Upper lobe of left lung (tissue), 6 donors: ENCODE measurements around the gene MT4. TPM values are rescaled to one million over a fixed set of nuclear protein-coding genes. Genes with fewer than 3 reads are reported as not detected.

ENCODE experiments used
- ATAC-seq, 2 donors: fragments of 200-7000 bp; cut with Tn5 transposase; one replicate each; pipeline ENCODE4 v1.9.1; 2022; ENCODE audit warnings: mild to moderate bottlenecking in 2 of 2, moderate library complexity in 2 of 2; ENCODE audit not compliant: low FRiP score in 2 of 2
- DNase-seq, 2 donors: peaks; one replicate each; pipeline ENCODE4 v3.0.0-alpha.2; 2019 to 2020
- H3K27ac ChIP-seq, 4 donors: fragments of 200-600 bp; sonication (generic); one replicate each; pipeline ENCODE4 v1.5.1; 2016 to 2019
- H3K27me3 ChIP-seq, 4 donors: fragments of 200-600 bp; sonication (generic); one replicate each; pipeline ENCODE4 v1.5.1; 2017 to 2019
- H3K36me3 ChIP-seq, 4 donors: fragments of 200-600 bp; sonication (generic); one replicate each; pipeline ENCODE4 v1.5.1; 2016 to 2019
- H3K4me1 ChIP-seq, 4 donors: fragments of 200-600 bp; sonication (generic); one replicate each; pipeline ENCODE4 v1.5.1; 2018 to 2019
- H3K4me3 ChIP-seq, 4 donors: fragments of 200-600 bp; sonication (generic); one replicate each; pipeline ENCODE4 v1.5.1; 2017 to 2019; ENCODE audit warnings: mild to moderate bottlenecking in 2 of 4, moderate library complexity in 1 of 4
- H3K9me3 ChIP-seq, 4 donors: fragments of 200-600 bp; sonication (generic); one replicate each; pipeline ENCODE4 v1.5.1; 2018 to 2019
- CTCF ChIP-seq, 6 experiments: fragments of 450-650 bp in 4 of 6; fragments of 200-600 bp in 2 of 6; sonication (generic) in 2 of 6; IDR thresholded peaks; one replicate each; pipeline ENCODE4 v1.5.1; 2016 to 2019; ENCODE audit warnings: antibody characterized with exemption in 6 of 6
- EP300 ChIP-seq, 4 donors: sonication (generic); formaldehyde crosslinking; IDR thresholded peaks; one replicate each; pipeline ENCODE4 v1.5.1; 2017; ENCODE audit warnings: antibody characterized with exemption in 4 of 4, control low read depth in 2 of 4
- POLR2A ChIP-seq, 4 donors: fragments of 450-650 bp; IDR thresholded peaks; one replicate each; pipeline ENCODE4 v1.5.1; 2016 to 2017; ENCODE audit warnings: antibody characterized with exemption in 4 of 4, mild to moderate bottlenecking in 2 of 4
- POLR2AphosphoS5 ChIP-seq, 2 donors: sonication (generic); formaldehyde crosslinking; IDR thresholded peaks; one replicate each; pipeline ENCODE4 v1.5.1; 2017; ENCODE audit warnings: antibody characterized with exemption in 2 of 2
- WGBS, 2 donors: methylation state at CpG; one replicate each; pipeline ENCODE4 v1.1.5; 2017 to 2018; 5-methylcytosine and 5-hydroxymethylcytosine counted together
- total RNA-seq, 6 donors: library from RNA; depleted of rRNA in 4 of 6; stranded (reverse); fragments of >200 nt in 4 of 6; gene quantifications; one replicate each; pipeline versions ENCODE4 v1.1.0 to v1.2.1, GENCODE V29; 2016 to 2021
- donor health status: DM: no; HTN: no; CAD: no; lungs with moderate emphysema.
- donor health status: DM: no; HTN: yes; CAD: no; lungs with severe emphysema.

Gene MT4
- total RNA-seq, 6 donors from 2014 or later = not detected

- Histone ChIP-seq H3K27me3 (no peaks in the 10 kb centered on the region), H3K9me3 (no peaks in the 10 kb centered on the region), H3K4me1 (peaks cover 38 to 62% (median 49%) of the 10 kb centered on the region in 4 donors), H3K4me3 (peak within 1 kb of the TSS; percentile 55 to 80 (median 69)), H3K27ac (peak within 1 kb of the TSS; percentile 91 to 98 (median 94)), H3K36me3 (no peaks in the 10 kb centered on the region)
- TF ChIP-seq EP300 (IDR thresholded peaks at IDR 0.05) (peak; percentile 89 to 99 (median 98)), CTCF (IDR thresholded peaks at IDR 0.05) (peak in 1 of 6 experiments; percentile 4), POLR2AphosphoS5 (IDR thresholded peaks at IDR 0.05) (peak; percentile 96 to 97), POLR2A (IDR thresholded peaks at IDR 0.05) (peak; percentile 82 to 93 (median 91))
- DNase-seq (peak; percentile 98), ATAC-seq (peak; percentile 92)
- 6 to 15% methylated on average over 12 to 36 of the region's 62 CpGs for WGBS, 2 donors
Measured at GRCh38 chr16:56608043-56608875, 43.4 kb downstream of the MT4 start, which contains the start of gene MT2A. Gene MT2A (plus strand): TSS chr16:56608584. CDS start chr16:56608656, 72 bp downstream.

- DNase-seq (peak in 1 of 2 donors; percentile 61), ATAC-seq (no peak)
- Histone ChIP-seq H3K4me1 (peaks cover 38 to 62% (median 48%) of the 10 kb centered on the region in 4 donors), H3K9me3 (no peaks in the 10 kb centered on the region), H3K4me3 (peak overlapping the region; percentile 55 to 80 (median 69)), H3K36me3 (no peaks in the 10 kb centered on the region), H3K27me3 (no peaks in the 10 kb centered on the region), H3K27ac (peak overlapping the region; percentile 91 to 98 (median 94))
- WGBS, 2 donors = 0 to 1% methylated on average over 17 to 21 of the region's 21 CpGs
- TF ChIP-seq POLR2AphosphoS5 (IDR thresholded peaks at IDR 0.05) (peak in 1 of 2 donors; percentile 8), POLR2A (IDR thresholded peaks at IDR 0.05) (no peak), EP300 (IDR thresholded peaks at IDR 0.05) (peak in 1 of 4 donors; percentile 27), CTCF (IDR thresholded peaks at IDR 0.05) (no peak)
Measured at GRCh38 chr16:56608876-56609462, 44.1 kb downstream of the MT4 start.

GRCh38 chr16:56609463-56609921 is 44.6 kb downstream of the MT4 start:
- 0 to 1% methylated on average over 6 of the region's 6 CpGs for WGBS, 2 donors

More at GRCh38 chr16:56609463-56609921, 44.6 kb downstream of the MT4 start:
- Histone ChIP-seq H3K4me1 (peaks cover 38 to 62% (median 47%) of the 10 kb centered on the region in 4 donors), H3K9me3 (no peaks in the 10 kb centered on the region), H3K4me3 (peak overlapping the region; percentile 55 to 80 (median 69)), H3K36me3 (no peaks in the 10 kb centered on the region), H3K27me3 (no peaks in the 10 kb centered on the region), H3K27ac (peak overlapping the region; percentile 91 to 98 (median 94))
- DNase-seq (peak in 1 of 2 donors; percentile 82), ATAC-seq (peak; percentile 16 to 43)
- TF ChIP-seq POLR2A (IDR thresholded peaks at IDR 0.05) (peak in 1 of 4 donors; percentile 14), EP300 (IDR thresholded peaks at IDR 0.05) (peak in 2 of 4 donors; percentile 20 to 65), CTCF (IDR thresholded peaks at IDR 0.05) (no peak), POLR2AphosphoS5 (IDR thresholded peaks at IDR 0.05) (peak; percentile 69 to 93)
